ENCODE data around the gene SEZ6L.

Gene SEZ6L

GRCh38 chr22:26303475-26303874 is 134.2 kb downstream of the SEZ6L start:
- no peak for DNase-seq

GRCh38 chr22:26304730-26305129 is 135.5 kb downstream of the SEZ6L start:
- DNase-seq = no peak

- DNase-seq = no peak
Measured at GRCh38 chr22:26308467-26308866, 139.2 kb downstream of the SEZ6L start.

- no peak for DNase-seq
Measured at GRCh38 chr22:26310616-26311015, 141.4 kb downstream of the SEZ6L start.

GRCh38 chr22:26313291-26313690 is 144.0 kb downstream of the SEZ6L start:
- DNase-seq = no peak

GRCh38 chr22:26314171-26314570 is 144.9 kb downstream of the SEZ6L start:
- no peak for DNase-seq

- DNase-seq = no peak
Measured at GRCh38 chr22:26314656-26315055, 145.4 kb downstream of the SEZ6L start.

- DNase-seq = no peak
Measured at GRCh38 chr22:26316732-26317285, 147.5 kb downstream of the SEZ6L start.

GRCh38 chr22:26318975-26319374 is 149.7 kb downstream of the SEZ6L start:
- DNase-seq = no peak

GRCh38 chr22:26320447-26320846 is 151.2 kb downstream of the SEZ6L start:
- no peak for DNase-seq

GRCh38 chr22:26321469-26321913 is 152.2 kb downstream of the SEZ6L start:
- DNase-seq = no peak

GRCh38 chr22:26322179-26322905 is 153.1 kb downstream of the SEZ6L start:
- no peak for DNase-seq

- DNase-seq = no peak
Measured at GRCh38 chr22:26323013-26323412, 153.8 kb downstream of the SEZ6L start.

- no peak for DNase-seq
Measured at GRCh38 chr22:26324150-26324549, 154.9 kb downstream of the SEZ6L start.

GRCh38 chr22:26325641-26326040 is 156.4 kb downstream of the SEZ6L start:
- no peak for DNase-seq

- DNase-seq = no peak
Measured at GRCh38 chr22:26326803-26327202, 157.5 kb downstream of the SEZ6L start.

GRCh38 chr22:26327306-26327705 is 158.0 kb downstream of the SEZ6L start:
- DNase-seq = no peak

- no peak for DNase-seq
Measured at GRCh38 chr22:26328221-26328620, 159.0 kb downstream of the SEZ6L start.

- peak; percentile 4 to 16 (median 14) for DNase-seq
Measured at GRCh38 chr22:26330971-26331625, 161.8 kb downstream of the SEZ6L start.

- DNase-seq = no peak
Measured at GRCh38 chr22:26333088-26333800, 164.0 kb downstream of the SEZ6L start.

- no peak for DNase-seq
Measured at GRCh38 chr22:26334232-26334631, 165.0 kb downstream of the SEZ6L start.

- DNase-seq = no peak
Measured at GRCh38 chr22:26336773-26337172, 167.5 kb downstream of the SEZ6L start.

GRCh38 chr22:26339755-26340154 is 170.5 kb downstream of the SEZ6L start:
- DNase-seq = no peak
